Retinal pigment epithelial cell (primary cell): ENCODE data around the gene NEGR1.
"Not testable (repeated sequence)": the region's sequence is repeated elsewhere in the genome, so short reads cannot be mapped to it uniquely, and the experiment has no call there.

ENCODE experiments used
- DNase-seq: peaks from one replicate; pipeline ENCODE4 v3.0.0-alpha.2; 2010; ENCODE audit warnings: low read depth
- H3K4me3 ChIP-seq: 2 replicates; pipeline ENCODE4 v1.5.1; 2011; ENCODE audit warnings: mild to moderate bottlenecking, low read length, control low read depth, moderate library complexity
- CTCF ChIP-seq: conservative IDR thresholded peaks from 2 replicates; pipeline ENCODE4 v1.5.1; 2011; ENCODE audit warnings: low read depth, low read length, control low read depth, inconsistent platforms

The NEGR1 gene

GRCh38 chr1:72280711-72281110 is 1.6 kb downstream of the NEGR1 start:
- no peak for TF ChIP-seq CTCF
- H3K4me3 ChIP-seq: no peak overlapping the region
- no peak for DNase-seq

- DNase-seq: no peak
- H3K4me3 ChIP-seq: no peak overlapping the region
- no peak for TF ChIP-seq CTCF
Measured at GRCh38 chr1:72280131-72280530, 2.2 kb downstream of the NEGR1 start.

- no peak overlapping the region for H3K4me3 ChIP-seq
- DNase-seq: no peak
- TF ChIP-seq CTCF: no peak
Measured at GRCh38 chr1:72278461-72278860, 3.9 kb downstream of the NEGR1 start.

- no peak overlapping the region for H3K4me3 ChIP-seq
- no peak for DNase-seq
- no peak for TF ChIP-seq CTCF
Measured at GRCh38 chr1:72271555-72272085, 10.7 kb downstream of the NEGR1 start.

- no peak for TF ChIP-seq CTCF
- DNase-seq: no peak
- no peak overlapping the region for H3K4me3 ChIP-seq
Measured at GRCh38 chr1:72262735-72263134, 19.6 kb downstream of the NEGR1 start.

GRCh38 chr1:72253132-72253531 is 29.2 kb downstream of the NEGR1 start:
- no peak for DNase-seq
- no peak overlapping the region for H3K4me3 ChIP-seq
- TF ChIP-seq CTCF: no peak

- no peak for TF ChIP-seq CTCF
- no peak overlapping the region for H3K4me3 ChIP-seq
- DNase-seq: no peak
Measured at GRCh38 chr1:72241397-72241796, 40.9 kb downstream of the NEGR1 start.

GRCh38 chr1:72235931-72236330 is 46.4 kb downstream of the NEGR1 start:
- DNase-seq, H3K4me3 ChIP-seq: not testable (repeated sequence)
